GM19023 (cell line): ENCODE measurements around the gene ANTXRL.
"Not testable (repeated sequence)": the region's sequence is repeated elsewhere in the genome, so short reads cannot be mapped to it uniquely, and the experiment has no call there.

Experiments used
- ATAC-seq: cut with Tn5 transposase; IDR thresholded peaks from one replicate; pipeline ENCODE4 v1.9.1; 2021; ENCODE audit warnings: mild to moderate bottlenecking, moderate library complexity; ENCODE audit not compliant: unreplicated experiment

ANTXRL gene

GRCh38 chr10:46272863-46273415, 13.9 kb upstream of the ANTXRL start:
- ATAC-seq = no peak

- no peak for ATAC-seq
Measured at GRCh38 chr10:46273506-46274477, 13.0 kb upstream of the ANTXRL start.

GRCh38 chr10:46277840-46278239, 9.0 kb upstream of the ANTXRL start:
- ATAC-seq = no peak

GRCh38 chr10:46282421-46282831, 4.4 kb upstream of the ANTXRL start:
- ATAC-seq = not testable (repeated sequence)

- ATAC-seq = peak; percentile 33
Measured at GRCh38 chr10:46282842-46283574, 3.8 kb upstream of the ANTXRL start.

- no peak for ATAC-seq
Measured at GRCh38 chr10:46283580-46284285, 3.1 kb upstream of the ANTXRL start.

- ATAC-seq = peak; percentile 94
Measured at GRCh38 chr10:46284286-46285229, 2.2 kb upstream of the ANTXRL start.

GRCh38 chr10:46285300-46285699, 1.5 kb upstream of the ANTXRL start:
- ATAC-seq = no peak

- no peak for ATAC-seq
Measured at GRCh38 chr10:46285966-46286620, 704 bp upstream of the ANTXRL start.

GRCh38 chr10:46287846-46288477, 1.2 kb downstream of the ANTXRL start:
- ATAC-seq = no peak

GRCh38 chr10:46288601-46289206, 1.9 kb downstream of the ANTXRL start:
- ATAC-seq = no peak

- no peak for ATAC-seq
Measured at GRCh38 chr10:46289209-46289810, 2.5 kb downstream of the ANTXRL start.

- ATAC-seq = no peak
Measured at GRCh38 chr10:46290101-46290886, 3.5 kb downstream of the ANTXRL start.

- no peak for ATAC-seq
Measured at GRCh38 chr10:46291817-46292572, 5.2 kb downstream of the ANTXRL start.

- no peak for ATAC-seq
Measured at GRCh38 chr10:46292573-46293023, 5.8 kb downstream of the ANTXRL start.

GRCh38 chr10:46293228-46293627, 6.4 kb downstream of the ANTXRL start:
- ATAC-seq = no peak
